Activated CD8-positive, alpha-beta T cell treated with anti-CD3 and anti-CD28 coated beads, Interleukin-2, amount 10 ng/mL, durations not matched to agents 7 days and 5 days (primary cell): ENCODE data around the gene SGMS1. TPM values are rescaled to one million over a fixed set of nuclear protein-coding genes. Genes with fewer than 3 reads are reported as not detected.

Source experiments
- ATAC-seq: fragments of 150-1000 bp; cut with Tn5 transposase; one replicate; pipeline ENCODE4 v1.10.0; 2021; ENCODE audit warnings: moderate library complexity
- CTCF ChIA-PET: fragments of 350-600 bp; sonication (Branson Sonifier 250); formaldehyde crosslinking; loops from one replicate; lab custom pipeline; 2021; ENCODE audit warnings: antibody characterized with exemption; lab: Charles Lee
- POLR2A ChIA-PET: fragments of 350-600 bp; sonication (Branson Sonifier 250); formaldehyde crosslinking; loops from one replicate; lab custom pipeline; 2021; ENCODE audit warnings: antibody characterized with exemption; lab: Charles Lee
- DNase-seq: peaks from one replicate; pipeline ENCODE4 v3.0.0-alpha.2; 2020
- H3K27ac Mint-ChIP-seq: one replicate; pipeline ENCODE4 v1.8.0; 2021; ENCODE audit warnings: mild to moderate bottlenecking, mixed read lengths
- H3K27me3 Mint-ChIP-seq: one replicate; pipeline ENCODE4 v1.8.0; 2021; ENCODE audit warnings: low read depth, mixed read lengths
- H3K36me3 Mint-ChIP-seq: one replicate; pipeline ENCODE4 v1.8.0; 2021; ENCODE audit warnings: low read depth, mixed read lengths
- H3K4me1 Mint-ChIP-seq: one replicate; pipeline ENCODE4 v1.8.0; 2021; ENCODE audit warnings: low read depth, mixed read lengths
- H3K4me3 Mint-ChIP-seq: one replicate; pipeline ENCODE4 v1.8.0; 2021; ENCODE audit warnings: mild to moderate bottlenecking, mixed read lengths
- H3K9me3 Mint-ChIP-seq: one replicate; pipeline ENCODE4 v1.8.0; 2022; ENCODE audit warnings: mixed read lengths; ENCODE audit not compliant: insufficient read depth
- total RNA-seq, 2 experiments: library from RNA; stranded (reverse); gene quantifications; one replicate each; pipeline ENCODE4 v1.2.3, GENCODE V29; 2021

SGMS1 gene
- total RNA-seq, 2 experiments from 2014 or later, result 14.2 to 16.4 TPM

DNA sequence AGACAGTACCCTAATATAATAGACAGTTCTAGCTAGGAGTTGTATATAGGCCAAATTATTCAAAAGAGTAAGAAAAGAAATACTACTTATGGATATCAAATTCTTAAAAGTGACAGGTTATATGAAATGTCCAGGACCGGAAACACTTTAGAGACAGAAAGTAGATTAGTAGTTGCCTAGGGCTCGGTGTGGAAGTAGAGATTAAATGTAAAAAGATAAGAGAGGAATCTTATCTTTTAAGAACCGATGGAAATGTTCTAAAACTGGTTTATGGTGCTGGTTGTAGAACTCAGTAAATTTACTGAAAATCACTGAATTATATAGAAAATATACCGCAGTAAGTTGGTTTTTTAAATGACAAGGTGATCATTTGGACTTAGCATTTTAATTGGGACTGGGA lies 224.9 kb downstream of the SGMS1 start:
- no peaks in the 10 kb centered on the region for H3K9me3 Mint-ChIP-seq
- ChIA-PET CTCF (interaction anchor here (1.4 to 2.0 kb wide), 2 partner anchors 13 to 22 kb away, joined by 3 to 5 read pairs; no protein-coding TSS in a partner anchor), POLR2A (no interaction called here)
- DNase-seq, result no peak
- no peak for ATAC-seq
- no peaks in the 10 kb centered on the region for H3K27me3 Mint-ChIP-seq
- peaks cover 11% of the 10 kb centered on the region for H3K4me1 Mint-ChIP-seq
- no peak overlapping the region for H3K27ac Mint-ChIP-seq
- H3K4me3 Mint-ChIP-seq, result no peak overlapping the region
- H3K36me3 Mint-ChIP-seq, result peaks cover 5% of the 10 kb centered on the region

DNA sequence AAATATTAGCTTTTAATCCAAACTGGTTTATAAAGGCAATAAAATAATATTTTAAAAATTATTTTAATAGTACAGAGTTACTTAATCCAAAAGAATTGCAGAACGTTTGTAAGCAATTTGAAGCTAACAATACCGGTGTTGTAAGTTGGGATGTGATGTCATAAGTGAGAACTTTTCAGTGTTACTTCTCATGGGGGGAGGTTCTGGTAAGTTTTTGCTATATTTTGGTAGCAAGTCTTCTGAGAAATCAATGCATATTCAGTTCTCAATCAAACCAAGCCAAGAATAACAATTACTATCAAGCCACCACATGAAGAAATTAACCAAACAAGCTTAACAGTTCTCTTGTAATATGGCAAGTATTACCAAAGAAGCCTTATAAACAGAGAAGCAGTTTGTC lies 225.4 kb downstream of the SGMS1 start:
- ATAC-seq, result no peak
- no peak for DNase-seq
- Mint-ChIP-seq H3K36me3 (peaks cover 2% of the 10 kb centered on the region), H3K4me1 (peaks cover 11% of the 10 kb centered on the region), H3K9me3 (no peaks in the 10 kb centered on the region), H3K27me3 (no peaks in the 10 kb centered on the region), H3K4me3 (no peak overlapping the region), H3K27ac (no peak overlapping the region)
- POLR2A ChIA-PET, result no interaction called here
- CTCF ChIA-PET, result interaction anchor here (1.4 to 2.0 kb wide), 2 partner anchors 13 to 22 kb away, joined by 3 to 5 read pairs; no protein-coding TSS in a partner anchor

DNA sequence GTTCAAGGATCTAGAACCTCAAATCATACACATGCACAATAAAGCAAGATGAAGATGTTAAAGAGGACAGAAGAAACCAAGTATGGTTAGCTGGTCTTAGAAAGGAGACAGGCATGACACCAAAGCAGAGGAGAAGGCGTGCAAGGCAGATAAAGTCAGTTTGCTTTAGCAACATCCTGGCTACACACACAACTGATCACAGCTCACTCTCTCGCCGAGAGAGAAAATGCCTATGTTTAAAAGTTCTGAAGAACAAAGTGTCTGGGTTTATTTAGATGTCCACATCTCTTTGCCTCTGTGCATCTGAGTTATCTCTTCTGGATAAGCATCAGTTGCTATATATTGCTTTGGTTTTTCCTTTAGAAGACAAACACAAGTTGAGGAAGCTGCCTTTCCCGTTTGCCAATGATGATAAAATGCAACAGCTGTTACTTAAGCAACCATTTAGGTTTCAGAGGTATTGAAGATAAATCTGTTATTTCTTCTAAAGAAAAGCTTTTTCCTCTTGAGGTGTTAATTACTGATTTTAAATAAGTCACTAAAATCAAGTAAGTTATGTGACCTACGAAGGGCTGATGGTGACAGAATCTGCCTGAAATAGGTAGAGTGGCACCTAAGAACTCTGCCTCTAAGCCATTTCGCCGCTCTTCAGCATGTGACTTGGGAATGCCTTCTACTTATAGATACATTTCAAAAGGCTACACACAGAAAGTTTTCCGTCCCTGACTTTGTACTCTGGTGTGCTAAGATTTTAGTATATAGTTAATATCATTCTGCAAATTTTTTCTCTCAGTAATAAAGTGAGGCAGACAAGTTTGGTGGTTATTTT lies 226.2 kb downstream of the SGMS1 start:
- ChIA-PET POLR2A (interaction anchor here (0.8 to 1.6 kb wide), 3 partner anchors 20 to 34 kb away, joined by 3 to 5 read pairs (median 3); no protein-coding TSS in a partner anchor), CTCF (interaction anchor here (1.0 to 2.0 kb wide), 7 partner anchors 9 to 342 kb away, joined by 3 to 8 read pairs (median 3); partner anchors contain the start of gene ASAH2B)
- Mint-ChIP-seq H3K4me3 (no peak overlapping the region), H3K27me3 (no peaks in the 10 kb centered on the region), H3K9me3 (no peaks in the 10 kb centered on the region), H3K36me3 (peaks cover 1% of the 10 kb centered on the region), H3K27ac (peak overlapping the region; percentile 37), H3K4me1 (peaks cover 11% of the 10 kb centered on the region)
- ATAC-seq (no peak), DNase-seq (no peak)

DNA sequence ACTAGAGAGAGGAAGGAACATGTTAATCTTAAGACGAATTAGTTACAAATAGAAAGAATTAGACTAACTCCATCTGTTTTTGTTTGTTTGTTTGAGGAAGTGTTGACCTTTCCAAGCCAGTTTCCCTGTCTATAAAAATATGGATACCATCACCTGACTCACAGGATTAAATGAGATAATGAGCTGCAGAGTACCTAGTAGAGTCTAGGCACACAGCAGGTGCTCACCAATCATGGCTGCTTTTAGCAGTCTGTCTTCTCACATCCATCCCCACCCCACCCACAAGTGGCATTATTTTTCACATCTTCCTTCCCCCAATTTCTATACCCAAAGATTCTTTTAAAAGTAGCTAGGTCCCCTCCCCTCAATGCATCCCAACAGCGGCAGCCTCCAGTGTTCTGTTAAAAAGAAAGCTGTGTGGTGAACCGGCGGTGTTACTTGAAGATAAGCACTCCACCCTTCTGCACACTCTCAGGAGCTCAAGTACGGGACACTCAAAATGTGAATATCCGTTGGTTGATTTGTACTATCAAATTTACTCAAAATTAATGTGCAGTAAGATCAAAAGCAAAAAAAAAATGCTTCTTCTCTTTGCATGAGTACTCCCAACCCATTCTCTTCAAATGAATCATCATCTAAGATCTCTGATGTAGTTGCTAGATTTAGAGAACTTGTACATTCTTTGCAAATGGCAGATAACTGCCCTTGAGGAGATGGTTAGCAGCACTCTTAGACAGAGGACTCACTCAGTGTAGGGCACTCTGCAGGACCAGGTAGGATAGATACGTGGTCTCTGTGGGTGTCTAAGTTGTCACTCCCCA lies 227.1 kb downstream of the SGMS1 start:
- ChIA-PET POLR2A (interaction anchor here (1.3 to 1.6 kb wide), 2 partner anchors 21 to 35 kb away, joined by 3 to 5 read pairs; no protein-coding TSS in a partner anchor), CTCF (interaction anchor here (1.0 to 2.0 kb wide), 6 partner anchors 10 to 343 kb away, joined by 3 to 8 read pairs (median 4); partner anchors contain the start of gene ASAH2B)
- H3K27me3 Mint-ChIP-seq, result no peaks in the 10 kb centered on the region
- H3K36me3 Mint-ChIP-seq, result peaks cover 1% of the 10 kb centered on the region
- ATAC-seq, result peak; percentile 19
- DNase-seq, result no peak
- H3K27ac Mint-ChIP-seq, result peak overlapping the region; percentile 58
- H3K4me3 Mint-ChIP-seq, result peak overlapping the region; percentile 6
- no peaks in the 10 kb centered on the region for H3K9me3 Mint-ChIP-seq
- peaks cover 11% of the 10 kb centered on the region for H3K4me1 Mint-ChIP-seq

DNA sequence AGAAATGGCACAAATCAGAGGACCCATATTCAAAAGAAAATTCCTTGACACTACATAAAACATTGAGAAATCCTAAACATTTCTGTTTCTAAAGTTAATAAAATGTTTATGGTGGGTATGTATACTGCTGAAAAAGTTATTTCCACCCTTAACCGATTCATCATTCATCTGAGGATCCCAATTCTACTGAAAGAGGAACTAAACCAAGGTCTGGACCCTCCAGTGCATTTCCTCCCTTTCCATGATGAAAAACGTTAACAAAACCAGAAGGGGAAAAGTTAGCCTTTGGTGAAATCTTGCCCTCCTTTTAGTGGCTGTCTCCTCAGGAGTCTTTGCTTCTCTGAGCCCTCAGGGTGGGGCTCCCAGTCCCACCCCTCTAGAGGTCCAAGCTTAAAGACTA lies 227.9 kb downstream of the SGMS1 start:
- Mint-ChIP-seq H3K4me3 (no peak overlapping the region), H3K4me1 (peaks cover 11% of the 10 kb centered on the region), H3K9me3 (no peaks in the 10 kb centered on the region), H3K27ac (no peak overlapping the region), H3K36me3 (peaks cover 1% of the 10 kb centered on the region), H3K27me3 (no peaks in the 10 kb centered on the region)
- no peak for ATAC-seq
- ChIA-PET CTCF (no interaction called here), POLR2A (interaction anchor here (1.3 kb wide), 1 partner anchor 35 kb away, joined by 3 read pairs; no protein-coding TSS in a partner anchor)
- DNase-seq, result no peak

DNA sequence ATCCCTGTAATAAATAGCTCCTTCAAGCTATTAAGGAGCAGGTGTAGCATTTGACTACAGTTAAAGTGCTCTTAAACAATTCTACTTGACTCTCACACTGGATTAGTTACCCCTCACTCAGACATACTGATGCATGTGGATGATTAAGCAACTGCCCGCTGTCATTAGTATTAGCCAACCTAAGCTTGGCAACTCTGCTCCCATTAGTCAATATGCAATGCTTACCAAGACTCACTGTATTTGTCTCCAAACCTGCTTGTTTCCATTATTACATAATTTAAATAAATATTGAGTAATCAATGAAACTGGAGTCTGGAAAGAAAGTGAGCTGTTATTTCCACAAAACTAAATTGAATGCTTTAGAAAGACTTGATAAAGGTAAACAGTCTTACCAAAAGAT lies 228.5 kb downstream of the SGMS1 start:
- Mint-ChIP-seq H3K27ac (no peak overlapping the region), H3K27me3 (no peaks in the 10 kb centered on the region), H3K4me1 (peaks cover 11% of the 10 kb centered on the region), H3K36me3 (peaks cover 1% of the 10 kb centered on the region), H3K4me3 (no peak overlapping the region), H3K9me3 (no peaks in the 10 kb centered on the region)
- ATAC-seq (no peak), DNase-seq (no peak)
- CTCF ChIA-PET, result interaction anchor here (0.6 to 1.2 kb wide), 3 partner anchors 25 to 800 kb away, joined by 3 to 4 read pairs (median 3); no protein-coding TSS in a partner anchor
- POLR2A ChIA-PET, result no interaction called here

DNA sequence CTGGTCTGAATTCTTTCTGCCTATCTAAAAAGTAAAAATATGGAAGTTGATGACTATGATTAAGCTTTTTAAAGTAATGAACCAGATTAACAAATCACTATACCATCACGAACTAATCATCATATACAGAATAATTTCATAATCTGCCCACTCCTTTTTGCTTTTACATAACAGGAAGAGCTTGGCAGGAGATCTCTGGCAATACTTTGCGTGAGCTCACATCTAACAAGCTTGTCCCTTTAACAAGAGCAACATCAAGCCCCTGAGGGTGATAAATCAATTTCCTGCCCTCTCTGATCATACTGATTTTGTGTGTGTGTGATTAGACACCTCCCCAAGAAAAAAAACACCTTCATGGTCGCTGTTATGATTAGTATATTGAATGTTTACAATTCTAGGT lies 228.9 kb downstream of the SGMS1 start:
- Mint-ChIP-seq H3K27me3 (no peaks in the 10 kb centered on the region), H3K4me3 (no peak overlapping the region), H3K4me1 (peaks cover 11% of the 10 kb centered on the region), H3K27ac (no peak overlapping the region), H3K9me3 (no peaks in the 10 kb centered on the region), H3K36me3 (peaks cover 1% of the 10 kb centered on the region)
- ATAC-seq (no peak), DNase-seq (no peak)
- POLR2A ChIA-PET, result no interaction called here
- CTCF ChIA-PET, result interaction anchor here (0.6 to 1.2 kb wide), 3 partner anchors 26 to 800 kb away, joined by 3 to 4 read pairs (median 3); no protein-coding TSS in a partner anchor

DNA sequence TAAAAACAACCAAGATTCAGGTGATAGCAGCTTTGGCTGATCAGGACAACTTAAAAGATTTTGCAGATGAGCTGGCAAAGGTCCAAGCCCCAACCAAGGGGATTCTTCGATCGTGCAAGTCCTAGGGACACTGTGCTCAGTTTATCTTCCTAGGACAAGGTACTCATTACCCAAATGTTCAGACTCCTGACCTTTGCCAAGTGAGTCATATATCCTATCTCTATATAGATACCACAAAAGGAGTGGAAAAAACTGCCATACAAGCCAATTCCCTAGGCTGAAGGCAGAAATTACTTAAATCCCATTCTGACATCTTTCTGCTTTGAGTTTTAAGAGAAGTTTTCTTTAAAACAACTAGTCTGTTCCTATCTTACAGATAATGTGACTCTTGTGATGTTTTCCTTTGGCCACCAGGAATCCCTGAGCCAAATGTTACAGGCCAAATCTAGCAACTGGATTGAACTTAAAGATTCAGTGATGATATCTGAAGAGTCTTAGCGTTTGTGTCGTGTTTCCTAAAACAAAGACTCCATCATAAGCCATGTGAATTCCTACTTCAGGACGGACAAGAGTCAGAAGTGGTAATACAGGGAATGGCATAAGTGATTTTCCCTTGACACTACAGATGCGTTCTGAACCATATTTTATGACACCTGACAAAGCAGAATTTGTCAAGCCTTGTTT lies 229.8 kb downstream of the SGMS1 start:
- H3K4me3 Mint-ChIP-seq, result no peak overlapping the region
- ChIA-PET CTCF (no interaction called here), POLR2A (no interaction called here)
- no peaks in the 10 kb centered on the region for H3K27me3 Mint-ChIP-seq
- H3K9me3 Mint-ChIP-seq, result no peaks in the 10 kb centered on the region
- DNase-seq (no peak), ATAC-seq (no peak)
- peaks cover 11% of the 10 kb centered on the region for H3K4me1 Mint-ChIP-seq
- no peak overlapping the region for H3K27ac Mint-ChIP-seq
- H3K36me3 Mint-ChIP-seq, result peaks cover 1% of the 10 kb centered on the region

DNA sequence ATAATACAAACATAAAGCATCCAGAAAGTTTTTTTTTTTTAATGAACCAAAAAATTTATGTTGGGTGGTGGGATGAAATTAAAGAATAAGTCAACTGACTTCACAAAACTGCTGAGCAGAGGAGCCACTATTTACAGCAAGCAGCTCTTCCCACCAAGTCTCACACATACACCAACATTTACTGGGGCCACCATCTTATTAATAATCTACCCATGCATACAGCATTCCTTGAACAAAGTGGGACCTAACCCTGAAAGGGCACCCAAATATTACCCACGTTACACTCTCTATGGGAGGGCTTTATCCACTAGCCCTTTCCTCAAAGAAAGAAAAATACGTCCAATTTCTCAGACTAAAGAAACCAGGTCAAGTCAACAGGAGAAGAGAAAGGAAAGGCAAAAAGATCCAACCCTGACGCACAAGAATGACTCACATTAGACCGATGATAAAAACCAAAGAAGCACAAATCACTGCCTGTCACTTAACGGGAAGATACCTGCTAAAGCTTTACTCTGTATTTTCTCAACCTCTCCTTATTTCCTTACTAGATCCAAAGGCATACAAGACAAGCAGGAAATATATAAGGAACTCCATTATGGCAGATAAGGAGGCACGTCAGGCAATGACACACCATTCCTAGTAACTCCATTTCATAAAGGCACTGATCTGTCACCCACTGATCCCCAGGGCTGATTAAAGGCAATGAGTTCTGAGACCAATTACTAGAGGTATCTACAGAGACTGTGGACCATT lies 230.6 kb downstream of the SGMS1 start:
- ChIA-PET CTCF (no interaction called here), POLR2A (no interaction called here)
- Mint-ChIP-seq H3K4me1 (peaks cover 11% of the 10 kb centered on the region), H3K36me3 (peaks cover 1% of the 10 kb centered on the region), H3K27me3 (no peaks in the 10 kb centered on the region), H3K4me3 (no peak overlapping the region), H3K27ac (no peak overlapping the region), H3K9me3 (no peaks in the 10 kb centered on the region)
- ATAC-seq, result no peak
- no peak for DNase-seq

DNA sequence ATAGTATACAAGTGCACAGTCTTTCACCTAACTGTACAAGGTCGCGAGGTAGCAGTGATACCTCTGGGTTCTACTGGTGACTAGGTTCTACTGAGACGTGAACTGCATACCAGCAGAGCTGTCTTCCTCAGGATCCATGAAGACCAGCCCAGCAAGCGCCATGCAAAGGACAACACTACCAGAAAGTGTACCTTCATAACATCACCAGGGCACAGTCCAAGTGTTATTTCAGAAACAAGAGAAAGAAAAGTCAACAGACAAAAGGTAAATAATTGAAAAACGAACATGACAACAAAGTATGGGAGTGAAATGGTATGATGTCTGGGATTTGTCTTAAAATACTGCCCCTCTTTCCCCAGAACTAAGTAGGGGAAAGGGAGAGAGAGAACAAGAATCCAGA lies 231.3 kb downstream of the SGMS1 start:
- no peak overlapping the region for H3K4me3 Mint-ChIP-seq
- no peaks in the 10 kb centered on the region for H3K9me3 Mint-ChIP-seq
- no peaks in the 10 kb centered on the region for H3K27me3 Mint-ChIP-seq
- no peak for DNase-seq
- H3K4me1 Mint-ChIP-seq, result peaks cover 13% of the 10 kb centered on the region
- H3K27ac Mint-ChIP-seq, result no peak overlapping the region
- no peak for ATAC-seq
- ChIA-PET CTCF (no interaction called here), POLR2A (no interaction called here)
- H3K36me3 Mint-ChIP-seq, result no peaks in the 10 kb centered on the region

DNA sequence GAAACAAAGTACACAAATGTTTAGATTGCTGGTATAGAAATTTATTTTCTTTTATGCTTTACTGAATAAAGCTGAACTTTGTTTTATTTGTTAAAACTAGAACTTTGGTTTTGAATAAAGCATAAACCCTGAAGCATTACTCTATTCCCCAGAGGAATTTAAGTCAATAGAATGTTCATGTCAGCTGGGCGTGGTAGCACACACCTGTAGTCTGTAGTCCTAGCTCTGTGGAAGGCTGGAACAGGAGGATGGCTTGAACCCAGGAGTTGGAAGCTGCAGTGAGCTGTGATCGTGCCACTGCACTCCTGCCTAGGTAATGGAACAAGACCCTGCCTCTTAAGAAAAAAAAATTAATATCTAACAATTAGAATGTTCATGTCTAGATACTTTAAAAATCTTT lies 233.5 kb downstream of the SGMS1 start:
- H3K4me3 Mint-ChIP-seq, result no peak overlapping the region
- H3K36me3 Mint-ChIP-seq, result peaks cover 6% of the 10 kb centered on the region
- no peak overlapping the region for H3K27ac Mint-ChIP-seq
- no peak for ATAC-seq
- DNase-seq, result no peak
- no peaks in the 10 kb centered on the region for H3K9me3 Mint-ChIP-seq
- ChIA-PET POLR2A (no interaction called here), CTCF (no interaction called here)
- peaks cover 8% of the 10 kb centered on the region for H3K4me1 Mint-ChIP-seq
- no peaks in the 10 kb centered on the region for H3K27me3 Mint-ChIP-seq
